Measurements from ENCODE around the gene METTL15. TPM values are rescaled to one million over a fixed set of nuclear protein-coding genes. Genes with fewer than 3 reads are reported as not detected.
"Not testable (repeated sequence)": the region's sequence is repeated elsewhere in the genome, so short reads cannot be mapped to it uniquely, and the experiment has no call there.

The METTL15 gene
- total RNA-seq, 1 donor from 2014 or later: 14.7 TPM

DNA sequence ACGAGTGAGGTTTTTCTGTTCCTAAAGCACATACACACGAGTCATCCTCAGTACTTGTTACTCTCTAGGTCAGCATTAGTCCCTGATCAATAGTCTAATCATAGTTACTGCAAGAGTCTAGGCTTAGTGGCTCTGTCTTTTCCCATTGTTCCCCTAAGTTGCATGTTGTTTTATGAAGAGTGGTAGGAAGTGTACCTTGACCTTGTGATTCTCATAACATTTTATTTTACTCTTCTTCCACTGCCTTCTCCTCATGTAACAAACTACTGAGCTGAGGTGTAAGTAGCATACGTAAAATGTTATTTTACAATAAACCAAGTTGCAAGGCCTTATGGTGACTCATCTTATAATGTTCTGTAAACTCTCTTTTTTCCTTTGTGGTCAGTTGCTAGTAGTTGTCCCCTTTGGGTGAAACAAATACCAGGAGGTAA, 15.0 kb downstream of the METTL15 start:
- TF ChIP-seq POLR2AphosphoS5 (IDR thresholded peaks at IDR 0.05; ENCODE audit: insufficient read depth in 1 of 2, low read depth in 1 of 2) (no peak), POLR2A (IDR thresholded peaks at IDR 0.05) (no peak)
- TF ChIP-seq, protein P1, sequence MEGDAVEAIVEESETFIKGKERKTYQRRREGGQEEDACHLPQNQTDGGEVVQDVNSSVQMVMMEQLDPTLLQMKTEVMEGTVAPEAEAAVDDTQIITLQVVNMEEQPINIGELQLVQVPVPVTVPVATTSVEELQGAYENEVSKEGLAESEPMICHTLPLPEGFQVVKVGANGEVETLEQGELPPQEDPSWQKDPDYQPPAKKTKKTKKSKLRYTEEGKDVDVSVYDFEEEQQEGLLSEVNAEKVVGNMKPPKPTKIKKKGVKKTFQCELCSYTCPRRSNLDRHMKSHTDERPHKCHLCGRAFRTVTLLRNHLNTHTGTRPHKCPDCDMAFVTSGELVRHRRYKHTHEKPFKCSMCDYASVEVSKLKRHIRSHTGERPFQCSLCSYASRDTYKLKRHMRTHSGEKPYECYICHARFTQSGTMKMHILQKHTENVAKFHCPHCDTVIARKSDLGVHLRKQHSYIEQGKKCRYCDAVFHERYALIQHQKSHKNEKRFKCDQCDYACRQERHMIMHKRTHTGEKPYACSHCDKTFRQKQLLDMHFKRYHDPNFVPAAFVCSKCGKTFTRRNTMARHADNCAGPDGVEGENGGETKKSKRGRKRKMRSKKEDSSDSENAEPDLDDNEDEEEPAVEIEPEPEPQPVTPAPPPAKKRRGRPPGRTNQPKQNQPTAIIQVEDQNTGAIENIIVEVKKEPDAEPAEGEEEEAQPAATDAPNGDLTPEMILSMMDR (IDR thresholded peaks at IDR 0.05): no peak
- Histone ChIP-seq H3K4me1 (no peaks in the 10 kb centered on the region), H3K27me3 (no peaks in the 10 kb centered on the region), H3K9me3 (no peaks in the 10 kb centered on the region), H3K4me3 (no peak overlapping the region), H3K36me3 (peaks cover 0 to 8% of the 10 kb centered on the region in 2 donors), H3K27ac (no peak overlapping the region)
- DNase-seq (ENCODE audit: extremely low spot score in 2 of 2): no peak
- intact Hi-C loops (cut with DNase I): no loop called here

DNA sequence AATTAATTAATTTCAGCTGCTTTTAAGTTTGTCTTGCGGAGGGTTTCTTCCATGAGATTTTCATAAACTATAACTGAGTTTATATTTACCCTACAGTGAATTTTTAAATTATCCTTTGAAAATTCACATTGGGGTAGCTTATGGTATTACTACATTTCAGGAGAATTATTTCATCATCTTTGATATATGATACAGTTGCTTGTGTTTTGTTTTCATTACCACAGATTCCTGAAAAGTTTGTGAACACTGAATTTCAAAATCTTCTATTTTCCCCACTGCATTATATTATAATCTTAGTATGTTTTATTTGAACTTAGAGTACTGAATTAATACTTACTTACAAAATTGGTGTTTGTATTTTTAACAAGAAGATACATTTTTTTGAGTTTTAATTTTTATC, 24.4 kb downstream of the METTL15 start:
- H3K4me1 ChIP-seq: no peaks in the 10 kb centered on the region
- H3K4me3 ChIP-seq: no peak overlapping the region
- H3K27ac ChIP-seq: no peak overlapping the region
- no peaks in the 10 kb centered on the region for H3K27me3 ChIP-seq
- intact Hi-C loops (cut with DNase I): no loop called here
- peaks cover 0 to 13% of the 10 kb centered on the region in 2 donors for H3K36me3 ChIP-seq
- TF ChIP-seq, protein P1 (IDR thresholded peaks at IDR 0.05): no peak
- TF ChIP-seq POLR2AphosphoS5 (IDR thresholded peaks at IDR 0.05; ENCODE audit: insufficient read depth in 1 of 2, low read depth in 1 of 2): no peak
- TF ChIP-seq POLR2A (IDR thresholded peaks at IDR 0.05): no peak
- no peaks in the 10 kb centered on the region for H3K9me3 ChIP-seq
- DNase-seq (ENCODE audit: extremely low spot score in 2 of 2): no peak

GRCh38 chr11:28133146-28133545, 25.0 kb downstream of the METTL15 start:
- intact Hi-C loops (cut with DNase I): no loop called here
- TF ChIP-seq POLR2AphosphoS5 (IDR thresholded peaks at IDR 0.05; ENCODE audit: insufficient read depth in 1 of 2, low read depth in 1 of 2): no peak
- TF ChIP-seq POLR2A (IDR thresholded peaks at IDR 0.05): no peak
- TF ChIP-seq, protein P1 (IDR thresholded peaks at IDR 0.05): no peak

GRCh38 chr11:28136157-28136556, 28.0 kb downstream of the METTL15 start:
- H3K4me1 ChIP-seq; H3K27me3 ChIP-seq; DNase-seq (ENCODE audit: extremely low spot score in 2 of 2); H3K4me3 ChIP-seq; H3K27ac ChIP-seq; intact Hi-C loops (cut with DNase I): not testable (repeated sequence)
- H3K36me3 ChIP-seq: peaks cover 0 to 13% of the 10 kb centered on the region in 2 donors
- peaks cover 15% of the 10 kb centered on the region for H3K9me3 ChIP-seq

More at GRCh38 chr11:28133146-28133545, 25.0 kb downstream of the METTL15 start:
- H3K27me3 ChIP-seq: no peaks in the 10 kb centered on the region
- no peak overlapping the region for H3K4me3 ChIP-seq
- peaks cover 0 to 13% of the 10 kb centered on the region in 2 donors for H3K36me3 ChIP-seq
- H3K9me3 ChIP-seq: no peaks in the 10 kb centered on the region
- H3K4me1 ChIP-seq: no peaks in the 10 kb centered on the region
- H3K27ac ChIP-seq: no peak overlapping the region
- no peak for DNase-seq (ENCODE audit: extremely low spot score in 2 of 2)

GRCh38 chr11:28137366-28137765, 29.2 kb downstream of the METTL15 start:
- intact Hi-C loops (cut with DNase I): no loop called here

More at GRCh38 chr11:28137366-28137765, 29.2 kb downstream of the METTL15 start:
- no peak for DNase-seq (ENCODE audit: extremely low spot score in 2 of 2)
- Histone ChIP-seq H3K27me3 (no peaks in the 10 kb centered on the region), H3K4me3 (no peak overlapping the region), H3K27ac (no peak overlapping the region), H3K4me1 (no peaks in the 10 kb centered on the region), H3K36me3 (peaks cover 0 to 13% of the 10 kb centered on the region in 2 donors), H3K9me3 (peaks cover 16% of the 10 kb centered on the region)
- TF ChIP-seq POLR2A (IDR thresholded peaks at IDR 0.05) (no peak), POLR2AphosphoS5 (IDR thresholded peaks at IDR 0.05; ENCODE audit: insufficient read depth in 1 of 2, low read depth in 1 of 2) (no peak)
- TF ChIP-seq, protein P1 (IDR thresholded peaks at IDR 0.05): no peak

All from vagina (tissue), 2 donors.